Pancreas (tissue), 10 donors: ENCODE data around the gene CDC37. TPM values are rescaled to one million over a fixed set of nuclear protein-coding genes. Genes with fewer than 3 reads are reported as not detected.

Experiments used
- ATAC-seq, 4 donors: fragments of 200-7000 bp; cut with Tn5 transposase; one replicate each; pipeline versions ENCODE4 v1.8.0 to v1.9.1; 2020; ENCODE audit warnings: mild to moderate bottlenecking in 4 of 4, moderate library complexity in 4 of 4
- DNase-seq, 6 donors: peaks; one replicate each; pipeline ENCODE4 v3.0.0-alpha.2; 2020
- FAIRE-seq: peaks from 2 replicates; lab custom pipeline; 2012; peaks lifted over from hg19 to GRCh38; lab: Jason Lieb, UNC
- H3K27ac ChIP-seq, 4 donors: fragments of 200-600 bp; sonication (generic); 1 replicate in 3 of 4; 2 replicates in 1 of 4; pipeline versions ENCODE4 v1.5.0 to v1.8.0; 2020
- H3K27me3 ChIP-seq, 4 donors: fragments of 200-600 bp; one replicate each; pipeline ENCODE4 v1.8.0; 2021
- H3K36me3 ChIP-seq, 3 donors: fragments of 200-600 bp; sonication (generic) in 1 of 3; one replicate each; pipeline versions ENCODE4 v1.5.0 to v1.8.0; 2020 to 2021
- H3K4me1 ChIP-seq, 3 donors: fragments of 200-600 bp; one replicate each; pipeline ENCODE4 v1.8.0; 2021
- H3K4me3 ChIP-seq, 4 donors: fragments of 200-600 bp; sonication (generic) in 2 of 4; one replicate each; pipeline versions ENCODE4 v1.5.0 to v1.8.0; 2020 to 2021
- H3K9me3 ChIP-seq, 4 donors: fragments of 200-600 bp; one replicate each; pipeline ENCODE4 v1.8.0; 2021
- WGBS, 2 donors: extraction: QIAGEN DNeasy Blood & Tissue Kit; methylation state at CpG; one replicate each; pipeline ENCODE4 v1.1.7; 2013; 5-methylcytosine and 5-hydroxymethylcytosine counted together
- intact Hi-C, 3 donors: fragments of 100-400 bp; cut with DNase I; formaldehyde crosslinking; loops; one replicate each; pipeline versions ENCODE4 v1.11.1 to v1.14.2; 2022
- polyA plus RNA-seq, 2 donors: library from polyadenylated mRNA; stranded (reverse); fragments of 200-250 nt; gene quantifications; one replicate each; pipeline ENCODE4 v1.2.3, GENCODE V29; 2013
- total RNA-seq, 6 donors: library from RNA; stranded (reverse); fragmentation: NEBNext Ultra II Directional in 4 of 6; extraction: Animal tissue kit (Norgen Biotek cat#: 25700) in 4 of 6; gene quantifications; one replicate each; pipeline versions ENCODE4 v1.2.1 to v1.2.4, GENCODE V29; 2021 to 2023
- TF ChIP-seq, protein P1 (sequence below), 4 donors: fragments of 200-600 bp; sonication (generic) in 3 of 4; IDR thresholded peaks; one replicate each; pipeline versions ENCODE4 v1.5.0 to v1.8.0; 2021; ENCODE audit warnings: antibody characterized with exemption in 4 of 4
- donor health status: healthy with polysubstance abuse.
- donor health status: DM: no; HTN: no; CAD: no; lungs with moderate emphysema.
- donor health status: DM: no; HTN: no; CAD: no.
- donor health status: control.
- donor health status: control.
- donor health status: Bipolar disorder and iron deficiency.
- donor health status: DM: yes; HTN: yes; CAD: no.
- donor health status: DM: no; HTN: no; CAD: no.
- donor health status: DM: no; HTN: no; CAD: no.
- donor health status: DM: yes; HTN: yes; CAD: no.

CDC37 gene
- total and polyA plus RNA-seq, 8 donors = 41.3 to 266 (median 55.2) TPM

GRCh38 chr19:10363789-10364281, 39.5 kb downstream of the CDC37 start:
- H3K27me3 ChIP-seq = no peaks in the 10 kb centered on the region
- DNase-seq = no peak
- H3K36me3 ChIP-seq = peaks cover 4 to 41% (median 18%) of the 10 kb centered on the region in 3 donors
- no peaks in the 10 kb centered on the region for H3K4me1 ChIP-seq
- TF ChIP-seq, protein P1, sequence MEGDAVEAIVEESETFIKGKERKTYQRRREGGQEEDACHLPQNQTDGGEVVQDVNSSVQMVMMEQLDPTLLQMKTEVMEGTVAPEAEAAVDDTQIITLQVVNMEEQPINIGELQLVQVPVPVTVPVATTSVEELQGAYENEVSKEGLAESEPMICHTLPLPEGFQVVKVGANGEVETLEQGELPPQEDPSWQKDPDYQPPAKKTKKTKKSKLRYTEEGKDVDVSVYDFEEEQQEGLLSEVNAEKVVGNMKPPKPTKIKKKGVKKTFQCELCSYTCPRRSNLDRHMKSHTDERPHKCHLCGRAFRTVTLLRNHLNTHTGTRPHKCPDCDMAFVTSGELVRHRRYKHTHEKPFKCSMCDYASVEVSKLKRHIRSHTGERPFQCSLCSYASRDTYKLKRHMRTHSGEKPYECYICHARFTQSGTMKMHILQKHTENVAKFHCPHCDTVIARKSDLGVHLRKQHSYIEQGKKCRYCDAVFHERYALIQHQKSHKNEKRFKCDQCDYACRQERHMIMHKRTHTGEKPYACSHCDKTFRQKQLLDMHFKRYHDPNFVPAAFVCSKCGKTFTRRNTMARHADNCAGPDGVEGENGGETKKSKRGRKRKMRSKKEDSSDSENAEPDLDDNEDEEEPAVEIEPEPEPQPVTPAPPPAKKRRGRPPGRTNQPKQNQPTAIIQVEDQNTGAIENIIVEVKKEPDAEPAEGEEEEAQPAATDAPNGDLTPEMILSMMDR (IDR thresholded peaks at IDR 0.05) = no peak
- no peaks in the 10 kb centered on the region for H3K9me3 ChIP-seq
- no peak overlapping the region for H3K4me3 ChIP-seq
- H3K27ac ChIP-seq = no peak overlapping the region
- FAIRE-seq = no peak
- 91 to 96% methylated on average over 12 of the region's 12 CpGs for WGBS, 2 donors
- ATAC-seq = no peak
- intact Hi-C loops = no loop called here

GRCh38 chr19:10362259-10362658, 41.1 kb downstream of the CDC37 start:
- no peak for FAIRE-seq
- Histone ChIP-seq H3K27ac (no peak overlapping the region), H3K4me3 (no peak overlapping the region), H3K27me3 (no peaks in the 10 kb centered on the region), H3K36me3 (peaks cover 4 to 43% (median 18%) of the 10 kb centered on the region in 3 donors), H3K4me1 (no peaks in the 10 kb centered on the region), H3K9me3 (no peaks in the 10 kb centered on the region)
- 95 to 96% methylated on average over 17 to 18 of the region's 18 CpGs for WGBS, 2 donors
- no peak for ATAC-seq
- peak in 1 of 6 donors; percentile 68 for DNase-seq
- intact Hi-C loops = no loop called here
- TF ChIP-seq, protein P1 (IDR thresholded peaks at IDR 0.05) = no peak

GRCh38 chr19:10361569-10362011, 41.8 kb downstream of the CDC37 start:
- H3K4me3 ChIP-seq = no peak overlapping the region
- peak in 1 of 6 donors; percentile 60 for DNase-seq
- intact Hi-C loops = no loop called here
- peaks cover 4 to 38% (median 18%) of the 10 kb centered on the region in 3 donors for H3K36me3 ChIP-seq
- TF ChIP-seq, protein P1 (IDR thresholded peaks at IDR 0.05) = no peak
- no peaks in the 10 kb centered on the region for H3K9me3 ChIP-seq
- H3K27ac ChIP-seq = no peak overlapping the region
- no peaks in the 10 kb centered on the region for H3K4me1 ChIP-seq
- H3K27me3 ChIP-seq = no peaks in the 10 kb centered on the region
- WGBS, 2 donors = 88 to 89% methylated on average over 16 of the region's 16 CpGs
- no peak for FAIRE-seq
- ATAC-seq = no peak

GRCh38 chr19:10356431-10356830, 46.9 kb downstream of the CDC37 start:
- intact Hi-C loops = no loop called here
- H3K27ac ChIP-seq = no peak overlapping the region
- 96 to 97% methylated on average over 12 of the region's 12 CpGs for WGBS, 2 donors

More at GRCh38 chr19:10356431-10356830, 46.9 kb downstream of the CDC37 start:
- DNase-seq (no peak), FAIRE-seq (no peak), ATAC-seq (no peak)
- Histone ChIP-seq H3K36me3 (peaks cover 0 to 25% (median 2%) of the 10 kb centered on the region in 3 donors), H3K4me1 (no peaks in the 10 kb centered on the region), H3K4me3 (no peak overlapping the region), H3K27me3 (no peaks in the 10 kb centered on the region), H3K9me3 (no peaks in the 10 kb centered on the region)
- TF ChIP-seq, protein P1 (IDR thresholded peaks at IDR 0.05) = no peak
